Measurements from ENCODE around the gene PLAC8L1.
A peak's percentile ranks its signal among the peaks of the same experiment; 100 is the strongest.
"Not testable (repeated sequence)": the region's sequence is repeated elsewhere in the genome, so short reads cannot be mapped to it uniquely, and the experiment has no call there.

PLAC8L1 gene

GRCh38 chr5:146105477-146105876 lies at the start of gene PLAC8L1:
Gene PLAC8L1, minus strand, starts transcription at chr5:146105577. Its CDS starts 1,266 bp downstream, at chr5:146104311.
- DNase-seq: no peak

DNA sequence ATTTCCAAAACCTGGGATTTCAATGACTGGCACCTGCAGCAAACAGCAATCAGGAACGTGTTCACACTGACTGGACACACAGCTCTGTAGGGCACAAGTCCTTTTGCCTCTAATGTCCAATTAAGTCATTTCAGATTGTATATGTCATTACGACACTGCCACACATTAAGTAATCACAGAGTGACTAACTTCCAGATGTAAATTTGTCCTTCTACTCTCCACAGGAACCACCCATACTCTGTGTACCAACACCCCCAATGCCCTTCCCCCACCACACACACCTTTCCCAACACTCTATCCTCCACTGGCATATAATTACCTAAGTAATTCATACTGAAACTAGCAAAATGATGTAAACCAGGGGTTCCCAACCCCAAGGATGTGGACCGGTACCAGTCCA lies 46.6 kb upstream of the PLAC8L1 start:
- DNase-seq: peak; percentile 54

GRCh38 chr5:146137967-146138403 lies 32.6 kb upstream of the PLAC8L1 start:
- DNase-seq: no peak

DNA sequence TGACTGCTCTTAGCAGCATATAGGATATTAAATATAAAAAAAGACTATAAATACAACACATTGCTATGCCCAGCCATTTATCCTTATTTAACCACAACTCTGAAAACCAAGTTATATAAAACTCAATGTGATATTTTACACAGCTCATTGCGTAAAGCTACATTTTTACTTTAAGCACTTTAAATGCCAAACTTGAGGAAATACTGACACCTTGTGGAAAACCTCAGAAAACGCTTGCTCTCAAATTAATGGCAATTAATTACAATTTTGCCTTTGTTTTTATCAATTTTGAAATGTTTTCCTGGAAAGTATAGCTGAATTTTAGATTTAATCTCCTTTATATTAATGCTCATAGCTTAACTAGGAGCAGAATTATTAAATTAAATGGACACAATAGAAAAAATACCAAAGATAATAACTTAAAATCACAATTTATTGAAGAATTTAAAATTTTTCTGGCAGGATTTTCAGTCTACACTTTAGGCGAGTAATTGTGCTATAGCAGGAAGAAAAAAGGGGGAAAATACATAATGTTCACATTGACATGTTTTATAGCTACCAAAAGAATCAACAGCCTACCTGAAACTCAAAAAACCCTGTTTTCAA lies 25.2 kb upstream of the PLAC8L1 start:
- DNase-seq: peak; percentile 38

- no peak for DNase-seq
Measured at GRCh38 chr5:146126068-146126467, 20.7 kb upstream of the PLAC8L1 start.

DNA sequence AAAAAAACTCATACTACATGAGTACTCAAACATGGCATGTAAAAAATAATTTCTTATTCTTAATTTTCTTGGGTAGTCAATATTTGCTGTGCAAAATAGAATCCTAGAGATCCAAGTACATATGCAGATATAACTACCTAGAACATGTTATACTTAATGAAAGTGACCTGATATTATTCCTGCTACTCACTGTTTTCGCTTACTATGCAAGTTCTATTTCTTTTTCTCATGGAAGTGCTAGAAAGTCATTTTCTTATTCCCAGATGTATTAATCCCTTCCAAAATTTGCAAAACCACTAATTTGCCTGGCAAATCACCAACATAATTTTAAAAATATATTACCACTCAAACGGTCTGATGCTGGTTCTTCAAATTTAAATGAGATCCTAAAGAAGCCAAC lies 19.2 kb upstream of the PLAC8L1 start:
- DNase-seq: no peak

DNA sequence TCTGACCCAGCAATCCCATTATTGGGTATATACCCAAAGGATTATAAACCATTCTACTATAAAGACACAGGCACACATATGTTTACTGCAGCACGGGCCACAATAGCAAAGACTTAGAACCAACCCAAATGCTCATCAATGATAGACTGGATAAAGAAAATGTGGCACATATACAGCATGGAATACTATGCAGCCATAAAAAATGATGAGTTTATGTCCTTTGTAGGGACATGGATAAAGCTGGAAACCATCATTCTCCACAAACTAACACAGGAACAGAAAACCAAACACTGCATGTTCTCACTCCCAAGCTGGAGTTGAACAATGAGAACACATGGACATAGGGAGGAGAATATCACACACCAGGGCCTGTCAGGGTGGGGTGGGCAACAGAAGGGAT lies 16.1 kb upstream of the PLAC8L1 start:
- not testable (repeated sequence) for DNase-seq

DNA sequence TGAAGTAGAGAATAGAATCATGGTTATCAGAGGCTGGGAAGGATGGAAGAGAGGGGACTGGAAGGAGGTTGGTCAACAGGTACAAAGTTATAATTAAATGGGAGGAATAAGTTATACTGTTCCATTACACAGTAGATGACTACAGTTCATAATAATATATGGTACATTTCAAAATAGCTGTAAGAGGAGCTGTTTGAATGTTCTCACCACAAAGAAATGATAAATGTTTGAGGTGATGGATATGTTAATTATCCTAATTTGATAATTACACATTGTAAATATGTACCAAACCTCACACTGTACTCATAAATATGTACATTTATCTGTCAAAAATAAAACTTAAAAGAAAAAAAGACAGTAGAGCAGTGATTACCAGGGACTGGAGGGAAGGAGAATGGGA lies 12.9 kb upstream of the PLAC8L1 start:
- no peak for DNase-seq

- DNase-seq: not testable (repeated sequence)
Measured at GRCh38 chr5:146117216-146117615, 11.8 kb upstream of the PLAC8L1 start.

GRCh38 chr5:146116361-146116760 lies 11.0 kb upstream of the PLAC8L1 start:
- DNase-seq: no peak

DNA sequence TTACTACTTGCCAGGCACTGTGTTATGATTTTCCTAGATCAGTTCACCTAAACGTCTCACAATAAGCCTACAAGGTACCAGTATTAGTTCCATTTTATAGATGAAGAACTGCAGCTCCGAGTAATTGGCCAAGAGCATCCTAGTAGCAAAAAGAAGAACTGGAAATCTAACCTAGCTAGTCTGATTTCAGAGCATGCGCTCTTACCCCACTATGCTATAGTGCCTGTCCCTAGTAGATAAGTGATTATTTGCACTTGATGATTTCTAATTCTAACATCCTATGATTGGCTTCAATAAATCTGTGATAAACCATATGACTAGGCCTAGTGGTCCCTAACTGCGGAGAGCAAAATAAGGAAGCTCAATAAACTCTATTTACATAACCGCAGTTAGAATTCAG lies 7.1 kb upstream of the PLAC8L1 start:
- no peak for DNase-seq

DNA sequence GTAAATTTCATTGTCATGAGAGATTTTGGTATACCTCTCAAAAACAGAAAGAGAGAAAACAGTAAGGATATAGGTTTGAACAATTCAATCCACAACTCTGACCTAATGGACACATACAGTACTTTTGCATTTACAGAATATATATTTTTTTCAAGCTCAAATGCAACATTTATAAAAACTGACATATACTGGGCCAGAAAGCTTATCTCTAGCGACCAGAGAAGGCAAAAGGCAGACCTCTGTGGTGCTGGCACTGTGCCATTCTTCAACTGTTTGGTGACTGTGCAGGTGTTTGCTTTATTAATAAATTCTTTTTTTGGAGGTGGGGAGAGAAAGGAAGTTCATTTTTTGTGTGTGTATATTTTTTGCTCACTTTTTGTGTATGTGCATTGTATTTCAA lies 6.0 kb upstream of the PLAC8L1 start:
- DNase-seq: no peak

DNA sequence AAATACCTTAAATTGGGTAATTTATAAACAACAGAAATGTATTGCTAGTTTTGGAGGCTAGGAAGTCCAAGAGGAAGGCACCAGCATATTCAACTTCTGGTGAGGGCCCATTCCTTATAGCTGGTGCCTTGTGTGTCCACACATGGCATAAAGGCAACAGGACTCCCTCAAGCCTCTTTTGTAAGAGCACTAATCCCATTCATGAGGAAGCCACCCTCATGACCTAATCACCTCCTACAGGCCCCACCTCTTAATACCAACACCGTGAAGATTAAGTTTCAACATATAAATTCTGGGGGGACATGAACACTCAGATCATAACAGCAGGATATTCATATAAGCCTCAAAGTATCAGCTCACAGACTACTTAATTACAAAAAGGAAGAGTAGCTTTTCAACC lies 4.0 kb upstream of the PLAC8L1 start:
- DNase-seq: no peak

DNA sequence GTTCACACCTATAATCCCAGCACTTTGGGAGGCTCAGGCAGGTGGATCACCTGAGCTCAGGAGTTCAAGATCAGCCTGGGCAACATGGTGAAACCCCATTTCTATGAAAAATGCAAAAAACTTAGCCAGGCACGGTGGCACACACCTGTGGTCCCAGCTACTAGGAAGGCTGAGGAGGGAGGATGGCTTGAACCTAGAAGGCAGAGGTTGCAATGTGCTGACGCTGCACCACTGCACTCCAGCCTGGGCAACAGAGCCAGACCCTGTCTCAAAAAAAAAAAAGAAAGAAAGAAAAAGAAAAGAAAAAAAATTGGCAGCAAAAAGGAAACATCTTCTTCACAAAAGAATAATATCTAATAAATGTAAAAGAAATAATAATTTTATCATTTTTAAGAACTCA lies 3.5 kb upstream of the PLAC8L1 start:
- DNase-seq: not testable (repeated sequence)

- DNase-seq: no peak
Measured at GRCh38 chr5:146107901-146108300, 2.5 kb upstream of the PLAC8L1 start.

- DNase-seq: peak; percentile 15
Measured at GRCh38 chr5:146103594-146103993, 1.8 kb downstream of the PLAC8L1 start.

GRCh38 chr5:146101646-146102045 lies 3.7 kb downstream of the PLAC8L1 start:
- no peak for DNase-seq

DNA sequence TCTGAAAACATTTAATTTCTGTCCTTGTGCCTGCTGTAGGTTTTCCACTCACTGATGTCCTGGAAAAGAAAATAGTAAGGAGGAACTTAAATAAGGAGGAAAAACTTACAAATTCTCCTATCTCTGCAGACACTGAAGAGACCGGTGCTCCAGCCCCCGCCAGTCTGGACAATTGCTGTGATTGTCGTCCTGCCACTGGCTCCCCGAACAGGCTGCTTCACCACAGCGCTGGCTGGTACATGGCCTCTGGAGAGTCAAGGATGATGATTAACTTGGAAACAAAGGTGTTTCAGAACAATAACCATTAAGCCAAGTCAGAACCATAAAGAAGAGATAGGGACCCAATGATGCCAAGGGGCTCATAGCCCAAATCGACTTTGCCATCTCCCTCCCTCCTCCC lies 7.3 kb downstream of the PLAC8L1 start:
- no peak for DNase-seq

GRCh38 chr5:146091881-146092280 lies 13.5 kb downstream of the PLAC8L1 start:
- no peak for DNase-seq

GRCh38 chr5:146089287-146089686 lies 16.1 kb downstream of the PLAC8L1 start:
- no peak for DNase-seq

DNA sequence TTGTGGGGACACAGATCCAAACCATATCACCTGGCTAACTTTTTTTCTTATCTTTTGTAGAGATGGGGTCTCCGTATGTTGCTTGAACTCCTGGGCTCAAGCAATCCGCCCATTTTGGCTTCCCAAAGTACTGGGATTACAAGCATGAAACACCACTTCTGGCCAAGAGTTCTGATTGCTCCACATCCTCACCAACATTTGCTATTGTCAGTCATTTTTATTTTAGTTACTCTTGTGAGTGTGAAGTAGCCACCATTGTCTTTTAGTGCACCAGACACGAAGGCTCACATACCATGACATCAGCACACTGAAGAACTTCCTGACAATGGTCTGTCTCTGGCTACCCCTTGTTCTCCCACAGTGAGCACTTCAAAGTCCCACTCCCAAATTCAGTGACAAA lies 17.3 kb downstream of the PLAC8L1 start:
- no peak for DNase-seq

DNA sequence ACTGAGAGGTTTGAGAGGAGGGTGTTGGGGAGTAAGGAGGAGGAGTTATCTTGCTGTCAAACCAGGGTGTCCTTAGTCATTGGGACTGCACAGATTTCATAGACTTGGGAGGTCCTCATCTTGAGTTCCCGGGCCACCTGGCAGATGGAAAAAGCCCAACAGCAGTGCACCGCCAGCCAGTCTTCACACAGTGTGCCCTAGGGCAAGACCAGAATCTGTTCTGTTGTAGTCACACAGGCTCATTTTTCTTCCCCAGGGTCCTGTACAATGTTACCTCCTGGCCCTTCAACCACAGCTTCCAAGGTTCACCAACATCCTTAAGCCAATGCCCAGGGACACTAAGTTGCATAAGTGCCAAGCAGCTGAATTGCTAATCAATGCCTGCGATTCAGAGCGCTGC lies 21.0 kb downstream of the PLAC8L1 start:
- no peak for DNase-seq

DNA sequence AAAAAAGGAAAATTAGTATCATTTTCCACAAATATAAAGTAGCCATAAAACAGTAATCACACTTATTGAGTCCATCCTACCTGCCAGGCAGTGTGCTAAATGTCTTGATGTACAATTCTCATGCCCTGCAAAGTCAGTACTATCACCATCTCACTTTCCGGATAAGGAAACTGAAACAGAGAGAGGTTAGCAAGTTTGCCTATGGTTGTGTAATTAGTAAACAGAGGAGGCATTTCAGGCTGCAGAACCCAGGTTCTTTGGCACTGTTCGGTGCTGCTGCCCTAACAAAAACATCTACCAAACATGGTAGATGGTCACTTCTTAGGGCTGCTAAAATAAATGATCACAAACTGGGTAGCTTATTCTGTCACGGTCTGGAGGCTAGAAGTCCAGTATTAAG lies 22.6 kb downstream of the PLAC8L1 start:
- DNase-seq: no peak

GRCh38 chr5:146081556-146081955 lies 23.8 kb downstream of the PLAC8L1 start:
- no peak for DNase-seq

GRCh38 chr5:146079695-146080373 lies 25.5 kb downstream of the PLAC8L1 start:
- no peak for DNase-seq
